HT1080 (cell line): ENCODE data around the gene CAB39L. TPM values are rescaled to one million over a fixed set of nuclear protein-coding genes. Genes with fewer than 3 reads are reported as not detected.
A peak's percentile ranks its signal among the peaks of the same experiment; 100 is the strongest.

Source experiments
- DNase-seq: peaks from one replicate; pipeline ENCODE4 v3.0.0-alpha.2; 2015; ENCODE audit warnings: low read depth
- total RNA-seq: library from RNA; depleted of rRNA; stranded (reverse); fragments of >200 nt; shearing (Covaris generic); gene quantifications from 2 replicates; pipeline ENCODE4 v1.2.3, GENCODE V29; 2014

The CAB39L gene
- total RNA-seq, 1 experiment from 2014 or later: 2.1 TPM

DNA sequence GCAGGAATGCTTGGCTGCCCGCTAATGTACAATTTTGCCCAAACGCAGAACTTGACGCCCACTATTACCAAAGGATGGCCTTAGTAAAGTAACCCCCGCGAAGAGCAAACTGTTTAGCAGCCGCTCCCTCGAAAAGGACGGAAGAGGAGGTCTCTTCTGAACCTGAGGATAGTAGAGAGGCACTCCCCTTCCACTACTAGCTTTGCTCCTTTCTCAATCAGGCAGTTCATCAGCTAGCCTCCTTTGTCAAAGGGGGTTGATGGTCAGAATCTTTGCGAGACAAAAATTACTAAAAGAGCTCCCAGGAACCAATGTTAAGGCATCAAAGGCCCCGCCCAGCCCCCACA lies 534 bp downstream of the CAB39L start:
- no peak for DNase-seq

DNA sequence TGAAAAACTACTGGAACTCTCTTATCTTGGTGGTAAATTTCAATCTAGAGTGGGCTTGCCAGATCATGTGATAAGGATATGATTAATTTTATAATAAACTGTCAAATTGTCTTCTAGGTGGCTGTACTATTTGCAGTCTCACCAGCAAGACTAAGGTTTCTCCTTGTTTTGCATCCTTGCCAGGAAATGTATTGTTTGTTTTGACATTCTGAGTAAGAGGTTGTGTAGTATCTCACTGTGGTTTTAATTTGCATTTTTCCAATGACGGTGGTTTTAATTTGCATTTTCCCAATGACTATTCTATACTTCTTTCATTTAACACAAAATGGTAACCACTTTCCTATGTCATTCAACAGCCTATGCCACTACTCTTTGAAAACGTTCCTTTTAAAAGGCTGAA lies 2.0 kb downstream of the CAB39L start:
- DNase-seq: no peak

DNA sequence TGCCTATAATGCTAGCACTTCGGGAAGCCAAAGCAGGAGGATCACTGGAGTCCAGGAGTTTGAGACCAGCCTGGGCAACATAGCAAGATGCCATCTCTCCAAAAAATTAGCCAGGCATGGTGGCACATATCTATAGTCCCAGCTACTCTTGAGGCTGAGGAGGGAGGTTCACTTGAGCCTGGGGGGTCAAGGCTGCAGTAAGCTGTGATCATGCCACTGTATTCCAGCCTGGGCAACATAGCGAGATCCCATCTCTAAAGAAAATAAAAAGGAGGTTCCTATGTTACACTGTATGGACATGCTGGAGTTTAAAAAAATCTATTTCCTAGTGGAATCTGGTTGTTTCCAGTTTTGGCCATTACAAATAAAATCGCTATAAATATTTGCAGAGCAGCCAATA lies 2.6 kb downstream of the CAB39L start:
- no peak for DNase-seq

DNA sequence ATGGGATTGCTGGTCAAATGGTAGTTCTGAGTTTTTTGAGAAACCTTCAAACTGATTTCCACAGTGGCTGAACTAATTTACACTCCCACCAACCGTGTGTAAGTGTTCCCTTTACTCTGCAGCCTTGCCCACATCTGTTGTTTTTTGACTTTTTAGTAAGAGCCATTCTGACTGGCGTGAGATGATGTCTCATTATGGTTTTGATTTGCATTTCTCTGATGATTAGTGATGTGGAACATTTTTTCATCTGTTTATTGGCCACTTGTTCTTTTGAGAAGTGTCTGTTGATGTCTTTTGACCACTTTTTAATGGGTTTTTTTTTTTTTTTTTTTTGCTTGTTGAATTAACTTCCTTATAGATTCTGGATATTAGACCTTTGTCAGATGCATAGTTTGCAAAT lies 4.3 kb downstream of the CAB39L start:
- DNase-seq: no peak

DNA sequence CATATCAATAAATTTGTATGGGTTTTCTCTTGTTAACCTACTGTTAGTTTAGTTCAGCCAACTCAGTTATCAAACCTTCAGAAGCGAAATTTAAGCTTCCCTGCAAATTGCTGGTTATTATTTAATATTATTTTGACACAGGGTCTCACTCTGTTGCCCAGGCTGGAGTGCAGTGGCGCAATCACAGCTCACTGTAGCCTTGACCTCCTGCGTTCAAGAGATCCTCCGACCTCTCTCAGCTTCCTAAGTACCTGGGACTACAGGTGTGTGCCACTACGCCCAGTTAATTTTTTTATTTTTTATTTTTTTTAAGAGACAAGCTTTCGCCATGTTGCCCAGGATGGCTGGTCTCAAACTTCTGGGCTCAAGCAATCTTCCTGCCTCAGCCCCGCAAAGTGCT lies 6.2 kb downstream of the CAB39L start:
- no peak for DNase-seq

DNA sequence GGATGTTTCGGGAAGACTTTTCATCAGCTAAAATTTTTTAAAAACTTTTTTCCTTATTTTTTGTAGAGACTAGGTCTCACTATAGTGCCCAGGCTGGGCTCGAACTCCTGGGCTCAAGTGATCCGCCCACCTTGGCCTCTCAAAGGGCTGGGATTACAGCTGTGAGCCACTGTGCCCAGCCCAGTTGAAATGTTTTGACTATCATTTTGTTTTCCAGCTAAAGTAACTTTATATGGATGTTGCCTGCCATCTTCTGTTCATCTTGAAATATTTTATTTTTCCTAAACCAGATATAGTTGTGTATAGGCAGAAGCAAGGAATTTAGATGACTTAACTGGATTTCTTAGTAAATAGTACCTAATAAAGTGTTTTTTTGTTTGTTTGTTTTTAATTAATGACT lies 7.0 kb downstream of the CAB39L start:
- DNase-seq: peak; percentile 37

DNA sequence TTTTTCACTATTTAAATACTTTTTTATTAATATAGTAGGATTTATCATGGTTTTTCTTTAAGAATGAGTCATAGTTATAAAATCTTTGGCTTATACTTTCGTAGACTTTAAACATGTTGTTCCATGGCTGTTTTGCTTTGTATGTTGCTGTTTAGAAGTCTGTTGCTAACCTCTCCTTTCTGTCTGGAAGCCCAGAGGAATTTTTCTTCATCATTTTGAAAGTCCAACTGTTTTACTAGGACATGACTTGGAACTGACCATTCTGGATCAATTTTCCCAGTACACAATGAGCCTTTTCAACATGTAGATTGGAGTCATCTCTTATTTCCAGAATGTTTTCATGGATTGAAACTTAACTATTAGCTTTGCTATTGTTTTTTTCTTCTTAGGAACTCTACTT lies 7.9 kb downstream of the CAB39L start:
- no peak for DNase-seq

DNA sequence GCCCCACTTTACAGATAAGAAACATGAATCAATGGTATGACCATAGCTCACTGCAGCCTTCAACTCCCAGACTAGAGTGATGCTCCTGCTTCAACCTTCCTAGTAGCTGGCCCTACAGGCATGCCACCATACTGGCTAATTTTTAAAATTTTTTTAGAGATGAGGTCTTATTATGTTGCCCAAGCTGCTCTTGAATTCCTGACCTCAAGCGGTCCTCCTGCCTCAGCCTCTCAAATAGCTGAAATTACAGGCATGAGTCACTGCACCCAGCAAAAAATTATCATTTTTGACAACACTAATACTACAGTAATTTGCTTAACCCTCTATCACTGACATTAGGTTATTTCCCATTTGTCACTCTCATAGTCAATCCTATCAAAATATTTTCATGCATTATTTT lies 14.7 kb downstream of the CAB39L start:
- no peak for DNase-seq

DNA sequence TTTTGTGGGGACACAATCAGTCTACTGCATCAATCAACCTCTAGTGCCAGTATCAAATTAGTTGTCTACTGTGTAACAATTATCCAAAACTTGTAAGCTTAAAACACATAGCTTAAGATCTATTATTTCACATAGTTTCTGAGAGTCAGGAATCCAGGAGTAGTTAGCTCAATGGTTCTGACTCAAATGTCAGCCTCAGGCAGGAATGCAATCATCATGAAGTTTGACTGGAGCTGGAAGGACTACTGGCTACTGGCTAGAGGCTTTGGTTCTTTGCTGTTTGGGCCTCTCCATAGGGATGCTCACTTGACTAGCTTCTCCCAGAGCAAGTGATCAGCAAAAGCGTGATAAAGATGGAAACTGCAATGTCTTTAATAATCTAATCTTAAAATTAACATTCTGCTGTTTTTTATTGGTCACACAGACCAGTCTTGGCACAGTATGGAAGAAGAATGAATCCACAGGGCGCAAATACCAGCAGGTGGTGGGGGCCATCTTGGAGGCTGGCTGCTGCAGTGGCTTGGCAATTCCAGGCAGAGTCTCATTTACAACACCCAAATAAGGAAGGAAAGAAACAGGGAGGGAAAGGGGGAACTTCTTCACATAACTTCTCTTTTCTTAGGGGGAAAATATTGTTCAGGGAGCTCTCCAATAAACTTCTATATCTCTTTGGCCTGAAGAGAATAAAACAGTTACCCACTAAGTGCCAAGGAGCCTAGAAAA lies 15.7 kb downstream of the CAB39L start:
- no peak for DNase-seq

DNA sequence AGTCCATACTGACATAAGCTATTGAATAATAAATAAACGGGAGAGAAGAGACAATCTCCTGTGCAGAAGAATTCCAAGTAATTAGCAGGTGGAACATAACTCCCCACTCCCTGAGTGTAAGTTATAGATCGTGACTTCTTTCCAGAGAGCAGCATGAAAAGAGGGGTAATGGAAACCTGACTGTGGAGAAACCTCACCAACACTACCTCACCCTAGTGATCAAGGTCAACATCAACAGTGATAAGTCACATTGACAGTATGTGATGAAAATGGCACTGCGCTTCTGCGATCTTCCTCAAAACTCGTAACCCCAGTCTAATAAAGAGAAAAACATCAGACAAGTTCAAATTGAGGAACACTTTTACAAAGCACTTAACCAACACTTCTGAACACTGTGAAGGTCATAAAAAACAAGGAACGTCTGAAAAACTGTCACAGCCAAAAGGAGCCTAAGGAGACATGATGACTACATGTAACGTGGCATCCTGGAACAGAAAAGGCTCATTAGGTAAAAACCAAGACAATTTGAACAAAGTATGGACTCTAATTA lies 19.8 kb downstream of the CAB39L start:
- DNase-seq: no peak

DNA sequence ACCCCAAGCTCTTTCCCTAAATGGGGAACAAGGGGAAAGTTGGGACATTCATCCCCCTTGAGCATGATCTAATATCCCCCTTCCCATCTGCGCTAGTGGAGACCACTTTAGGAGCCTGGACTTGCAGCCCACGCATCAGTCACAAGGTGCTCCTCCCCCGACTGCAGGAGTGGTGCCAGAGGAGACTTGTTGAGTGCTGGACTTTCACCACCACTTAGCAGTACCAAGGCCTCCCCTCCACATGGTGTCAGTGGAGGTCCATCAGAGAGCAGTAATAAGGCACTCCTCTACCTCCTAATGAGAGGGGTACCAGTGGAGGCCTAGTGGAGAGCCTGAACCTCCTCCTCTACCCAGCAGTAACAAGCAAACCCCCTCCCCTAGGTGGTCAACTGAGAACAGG lies 22.5 kb downstream of the CAB39L start:
- DNase-seq: peak; percentile 41

DNA sequence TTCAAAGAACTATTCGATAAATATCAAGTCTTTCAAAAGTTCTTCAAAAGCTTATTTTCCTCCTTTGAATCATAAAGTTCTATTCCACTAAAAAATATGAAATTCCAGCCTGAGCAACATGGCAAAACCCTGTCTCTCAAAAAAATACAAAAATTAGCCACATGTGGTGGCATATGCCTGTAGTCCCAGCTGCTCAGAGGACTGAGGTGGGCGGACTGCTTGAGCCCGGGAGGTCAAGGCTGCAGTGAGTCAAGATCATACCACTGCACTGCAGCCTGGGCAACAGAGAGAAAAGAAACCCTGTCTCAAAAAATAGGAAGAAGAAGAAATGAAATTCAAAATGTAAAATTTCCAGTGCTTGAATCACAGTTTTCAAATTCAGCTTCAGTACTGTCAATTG lies 24.6 kb downstream of the CAB39L start:
- DNase-seq: peak; percentile 5

DNA sequence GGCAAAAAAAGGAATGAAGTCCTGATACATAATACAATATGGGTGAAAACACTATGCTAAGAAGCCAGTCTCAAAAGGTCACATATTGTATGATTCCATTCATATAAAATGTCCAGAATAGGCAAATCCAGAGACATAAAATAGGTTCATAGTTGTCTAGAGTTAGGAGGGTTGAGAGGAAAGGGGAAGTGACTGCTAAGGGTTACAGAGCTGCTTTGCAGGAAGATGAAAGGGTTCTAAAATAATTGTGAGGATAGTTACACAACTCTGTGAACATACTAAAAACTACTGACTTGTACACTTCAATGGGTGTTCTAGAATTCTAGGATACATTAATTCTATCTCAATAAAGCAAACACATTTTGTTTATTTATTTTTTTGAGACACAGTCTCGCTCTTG lies 25.7 kb downstream of the CAB39L start:
- DNase-seq: no peak

DNA sequence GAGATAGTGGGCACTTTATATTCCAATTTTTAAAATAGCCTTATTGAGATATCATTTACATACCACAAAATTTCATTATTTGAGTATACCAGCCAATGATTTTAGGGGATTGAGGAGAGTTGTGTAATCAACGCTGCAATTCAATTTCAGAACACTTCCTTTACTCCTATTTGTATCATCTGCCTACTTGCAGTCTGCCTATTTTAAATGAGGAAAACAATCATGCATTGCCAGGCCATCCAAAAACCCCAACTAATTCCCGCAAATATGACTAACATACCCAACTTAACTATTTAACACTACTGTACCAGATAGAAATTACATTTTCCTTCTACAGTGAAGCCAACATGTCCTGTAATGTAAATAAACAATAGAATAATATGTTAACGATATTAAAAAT lies 26.7 kb downstream of the CAB39L start:
- no peak for DNase-seq

DNA sequence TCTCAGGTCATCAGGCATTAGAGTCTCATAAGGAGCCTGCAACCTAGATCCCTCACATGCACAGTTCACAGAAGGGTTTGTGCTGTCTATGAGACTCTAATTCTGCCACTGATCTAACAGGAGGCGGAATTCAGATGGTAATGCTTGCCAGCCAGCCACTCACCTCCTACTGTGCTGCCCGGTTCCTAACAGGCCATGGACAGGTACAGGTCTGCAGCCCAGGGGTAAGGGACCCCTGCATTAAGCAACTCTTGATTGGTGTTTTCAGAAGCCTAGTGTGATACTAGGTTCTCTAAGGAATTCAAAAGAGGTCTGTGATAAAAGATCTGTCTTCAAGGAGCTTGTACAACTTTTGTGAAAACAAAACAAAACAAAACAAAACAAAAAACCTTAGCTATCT lies 31.1 kb downstream of the CAB39L start:
- no peak for DNase-seq

DNA sequence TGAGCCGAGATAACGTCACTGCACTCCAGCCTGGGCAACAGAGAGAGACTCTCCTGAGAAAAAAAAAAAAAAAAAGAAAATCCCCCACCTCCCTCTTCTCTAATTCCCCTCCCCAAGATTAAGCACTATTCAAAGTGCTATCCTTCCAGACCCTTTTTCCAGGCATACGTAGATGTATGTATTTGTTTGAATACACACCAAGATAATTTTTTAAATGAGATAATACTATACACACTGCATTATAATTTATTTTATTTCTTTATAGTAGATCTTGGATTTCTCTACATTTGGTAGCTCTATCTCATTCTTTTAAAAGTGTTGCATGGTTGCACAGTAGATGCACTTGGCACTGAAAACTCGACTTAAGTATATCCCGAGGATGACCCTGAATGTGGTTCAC lies 32.5 kb downstream of the CAB39L start:
- no peak for DNase-seq

DNA sequence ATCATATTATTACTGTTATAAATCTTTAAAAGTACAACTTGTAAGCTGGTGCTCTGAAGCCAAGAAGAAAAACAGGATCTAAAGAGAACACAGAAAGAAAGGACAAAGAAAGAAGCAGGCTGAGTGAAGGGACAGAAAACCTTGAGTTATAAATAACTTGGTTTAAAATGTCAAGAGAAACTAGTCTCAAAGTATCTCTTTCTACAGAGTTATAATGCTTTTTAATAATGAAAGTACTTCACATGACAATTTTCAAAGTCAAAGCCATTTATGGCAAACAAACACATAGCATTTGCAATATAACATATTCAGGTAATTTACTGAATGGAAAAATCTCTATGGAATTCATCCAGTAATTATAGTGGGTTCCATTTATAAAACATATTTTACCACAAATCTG lies 33.4 kb downstream of the CAB39L start:
- DNase-seq: no peak

DNA sequence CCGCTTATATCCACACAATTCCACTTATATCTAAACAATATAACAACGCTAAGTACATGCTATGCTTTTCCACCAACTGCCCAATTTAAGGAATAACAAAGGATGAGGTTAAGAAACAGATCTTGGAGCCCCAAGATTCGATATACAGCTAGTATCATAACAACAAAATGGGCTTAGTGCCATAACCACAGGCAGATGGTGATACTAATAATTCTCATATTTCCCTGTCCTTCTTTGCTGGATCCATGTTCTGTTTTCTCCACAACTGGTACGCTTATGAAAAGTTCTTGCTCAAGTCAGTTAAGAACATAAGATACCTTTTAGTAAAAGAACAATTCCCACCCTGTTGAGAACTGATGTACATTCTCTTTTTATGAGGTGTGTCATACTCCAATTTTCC lies 33.9 kb downstream of the CAB39L start:
- no peak for DNase-seq

DNA sequence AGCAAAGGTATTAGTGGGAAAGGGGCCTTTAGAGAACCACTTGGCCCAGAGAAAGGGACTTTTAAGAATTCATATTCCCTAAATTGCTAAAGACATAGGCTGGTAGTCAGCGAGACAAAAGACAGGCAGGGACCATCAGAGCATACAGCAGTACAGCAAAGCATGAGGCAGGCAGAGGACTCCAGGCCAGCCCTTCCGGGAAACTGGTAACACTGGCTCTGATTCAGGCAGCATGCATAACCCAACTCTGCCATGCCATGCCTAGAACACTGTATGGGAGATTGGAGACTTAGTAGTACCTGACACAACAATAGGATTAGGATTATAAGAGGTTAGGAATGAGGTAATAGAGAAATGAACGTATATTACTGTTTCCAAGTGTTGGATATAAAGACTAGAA lies 34.9 kb downstream of the CAB39L start:
- DNase-seq: no peak

DNA sequence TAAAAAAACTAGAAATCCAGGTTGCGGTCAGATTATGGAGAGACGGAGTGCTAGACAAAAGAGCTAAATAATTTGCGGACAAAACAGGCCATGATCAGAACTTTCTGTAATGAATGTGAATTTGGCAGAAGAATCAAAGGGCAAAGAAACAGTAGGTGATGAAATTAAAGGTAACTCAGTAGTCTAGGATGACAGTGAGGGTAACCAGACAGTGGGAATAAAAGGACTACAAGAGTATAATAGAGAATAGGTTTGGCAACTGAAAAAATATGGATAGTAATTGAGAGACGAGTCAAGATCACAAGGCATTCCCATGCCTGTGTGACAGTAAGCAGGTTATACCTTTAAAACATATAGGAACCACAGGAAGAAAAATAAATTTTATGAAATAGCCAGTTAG lies 35.9 kb downstream of the CAB39L start:
- no peak for DNase-seq

DNA sequence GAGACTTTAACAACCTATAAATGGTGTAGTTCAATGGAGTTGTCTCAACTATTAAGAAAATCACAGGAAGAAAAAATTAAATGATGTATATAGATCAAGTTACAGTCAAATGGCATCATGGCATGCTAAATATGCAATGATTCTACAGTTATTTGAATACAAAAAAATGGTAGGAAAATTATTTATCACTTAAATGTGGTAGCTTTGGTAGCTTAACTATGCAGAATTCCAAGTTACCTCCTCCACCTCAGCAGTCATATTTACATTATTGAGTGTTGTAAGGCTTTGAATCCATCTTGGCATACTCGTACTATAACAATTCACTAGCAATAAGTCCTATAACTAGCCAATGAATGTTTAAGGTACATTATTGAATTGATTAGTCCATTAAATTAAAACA lies 36.8 kb downstream of the CAB39L start:
- no peak for DNase-seq

DNA sequence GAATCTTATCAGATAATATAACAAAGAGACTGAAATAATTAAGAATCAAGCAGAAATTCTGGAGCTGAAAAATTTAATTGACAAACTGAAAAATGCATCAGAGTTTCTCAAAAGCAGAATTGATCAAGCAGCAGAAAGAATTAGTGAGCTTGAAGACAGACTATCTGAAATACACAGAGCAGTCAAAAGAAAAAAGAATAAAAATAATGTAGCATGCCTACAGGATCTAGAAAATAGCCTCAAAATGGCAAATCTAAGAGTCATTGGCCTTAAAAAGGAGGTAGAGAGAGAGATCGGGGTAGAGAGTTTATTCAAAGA lies 39.2 kb downstream of the CAB39L start:
- no peak for DNase-seq

DNA sequence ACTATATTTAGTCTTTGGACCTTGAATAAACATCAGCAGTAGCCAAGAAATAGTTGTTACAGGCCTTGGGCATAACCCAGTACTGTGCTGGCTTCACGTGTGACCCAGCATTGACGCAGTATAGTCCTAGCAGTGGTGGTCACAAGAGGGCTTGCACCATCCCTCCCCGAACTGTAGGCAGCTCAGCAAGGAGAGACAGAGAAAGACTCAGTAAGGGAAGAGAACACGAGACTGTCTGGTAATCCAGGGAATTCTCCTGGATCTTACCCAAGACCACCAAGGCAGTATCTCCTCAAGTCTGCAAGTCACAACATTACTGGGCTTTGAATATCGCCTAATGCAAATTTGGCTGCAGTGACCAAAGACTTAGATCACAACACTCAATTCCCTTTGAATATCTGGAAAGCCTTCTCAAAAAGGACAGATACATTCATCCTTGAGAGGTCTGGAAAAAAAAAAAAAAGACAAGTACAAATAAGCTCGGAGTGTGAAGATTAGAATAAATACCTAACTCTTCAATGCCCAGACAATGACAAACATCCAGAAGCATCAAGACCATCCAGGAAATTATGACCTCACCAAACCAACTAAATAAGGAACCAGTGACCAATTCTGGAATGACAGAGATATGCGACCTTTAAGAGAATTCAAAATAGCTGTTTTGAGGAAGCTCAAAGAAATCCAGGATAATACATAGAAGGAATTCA lies 39.7 kb downstream of the CAB39L start:
- DNase-seq: no peak
